Activated naive CD4-positive, alpha-beta T cell (primary cell): ENCODE data around the gene SDK1.

Source experiments
- DNase-seq, 4 experiments: peaks; one replicate each; lab custom pipeline; 2025; lab: John Stamatoyannopoulos, UW

Gene SDK1

GRCh38 chr7:4018601-4019316 is 717.7 kb downstream of the SDK1 start:
- no peak for DNase-seq

GRCh38 chr7:4020086-4020485 is 719.0 kb downstream of the SDK1 start:
- no peak for DNase-seq

GRCh38 chr7:4021413-4021812 is 720.4 kb downstream of the SDK1 start:
- DNase-seq = no peak

GRCh38 chr7:4022265-4022664 is 721.2 kb downstream of the SDK1 start:
- no peak for DNase-seq

- no peak for DNase-seq
Measured at GRCh38 chr7:4023502-4023901, 722.5 kb downstream of the SDK1 start.

- DNase-seq = no peak
Measured at GRCh38 chr7:4024133-4024532, 723.1 kb downstream of the SDK1 start.

- no peak for DNase-seq
Measured at GRCh38 chr7:4024806-4025205, 723.8 kb downstream of the SDK1 start.

GRCh38 chr7:4025210-4025609 is 724.2 kb downstream of the SDK1 start:
- no peak for DNase-seq

- no peak for DNase-seq
Measured at GRCh38 chr7:4025694-4026615, 724.9 kb downstream of the SDK1 start.

- DNase-seq = no peak
Measured at GRCh38 chr7:4026941-4027486, 726.0 kb downstream of the SDK1 start.

- DNase-seq = no peak
Measured at GRCh38 chr7:4028221-4028620, 727.2 kb downstream of the SDK1 start.

- no peak for DNase-seq
Measured at GRCh38 chr7:4029941-4030340, 728.9 kb downstream of the SDK1 start.

GRCh38 chr7:4030346-4030950 is 729.4 kb downstream of the SDK1 start:
- DNase-seq = no peak

GRCh38 chr7:4033996-4034395 is 732.9 kb downstream of the SDK1 start:
- DNase-seq = no peak

- no peak for DNase-seq
Measured at GRCh38 chr7:4037308-4037707, 736.3 kb downstream of the SDK1 start.

- no peak for DNase-seq
Measured at GRCh38 chr7:4037877-4038276, 736.8 kb downstream of the SDK1 start.

GRCh38 chr7:4040109-4040928 is 739.3 kb downstream of the SDK1 start:
- no peak for DNase-seq

- no peak for DNase-seq
Measured at GRCh38 chr7:4042402-4043045, 741.5 kb downstream of the SDK1 start.

- DNase-seq = no peak
Measured at GRCh38 chr7:4043988-4044387, 742.9 kb downstream of the SDK1 start.

- no peak for DNase-seq
Measured at GRCh38 chr7:4045450-4045849, 744.4 kb downstream of the SDK1 start.

GRCh38 chr7:4045975-4046374 is 744.9 kb downstream of the SDK1 start:
- DNase-seq = no peak
